HepG2 (cell line): ENCODE measurements around the gene OLFM2. TPM values are rescaled to one million over a fixed set of nuclear protein-coding genes. Genes with fewer than 3 reads are reported as not detected.

Experiments
- HNF1A ChIP-seq, 2 experiments: sonication (generic) in 1 of 2; formaldehyde crosslinking in 1 of 2; IDR thresholded peaks; 2 replicates each; pipeline versions ENCODE4 v1.4.0 to v1.6.1; 2016 to 2020; ENCODE audit warnings: borderline replicate concordance in 1 of 2, low read depth in 1 of 2, mild to moderate bottlenecking in 1 of 2, missing genetic modification reagents in 1 of 2
- HNRNPH1 ChIP-seq: fragments of 200-400 bp; formaldehyde crosslinking; optimal IDR thresholded peaks from 2 replicates; pipeline ENCODE3; 2017; ENCODE audit warnings: mild to moderate bottlenecking, low read depth, low read length
- JUN ChIP-seq: sonication (generic); formaldehyde crosslinking; IDR thresholded peaks from 2 replicates; pipeline ENCODE4 v1.4.0; 2020; ENCODE audit warnings: mild to moderate bottlenecking, missing genetic modification reagents
- KLF12 ChIP-seq: sonication (generic); formaldehyde crosslinking; IDR thresholded peaks from 2 replicates; pipeline ENCODE4 v1.4.0; 2020; ENCODE audit warnings: missing genetic modification reagents, borderline replicate concordance
- MAF1 ChIP-seq: sonication (generic); formaldehyde crosslinking; IDR thresholded peaks from 2 replicates; pipeline ENCODE4 v1.5.0; 2020; ENCODE audit warnings: missing genetic modification reagents, borderline replicate concordance
- SCMH1 ChIP-seq: sonication (generic); formaldehyde crosslinking; IDR thresholded peaks from 2 replicates; pipeline ENCODE4 v1.9.0; 2021; ENCODE audit warnings: missing genetic modification reagents, mild to moderate bottlenecking, borderline replicate concordance
- SNAPC4 ChIP-seq: sonication (generic); formaldehyde crosslinking; IDR thresholded peaks from 2 replicates; pipeline ENCODE4 v1.4.0; 2020; ENCODE audit warnings: mild to moderate bottlenecking, missing genetic modification reagents
- SP140L ChIP-seq: sonication (generic); formaldehyde crosslinking; IDR thresholded peaks from 2 replicates; pipeline ENCODE4 v1.4.0; 2020; ENCODE audit warnings: missing genetic modification reagents, borderline replicate concordance
- SRSF4 ChIP-seq: fragments of 200-400 bp; formaldehyde crosslinking; IDR thresholded peaks from one replicate; pipeline ENCODE4 v1.6.1; 2018; ENCODE audit warnings: mild to moderate bottlenecking, low read depth, low read length, moderate library complexity; ENCODE audit not compliant: poor library complexity, severe bottlenecking
- TIGD3 ChIP-seq: sonication (generic); formaldehyde crosslinking; IDR thresholded peaks from 2 replicates; pipeline ENCODE4 v1.5.1; 2020; ENCODE audit warnings: mild to moderate bottlenecking, missing genetic modification reagents, borderline replicate concordance
- TOPORS ChIP-seq: sonication (generic); formaldehyde crosslinking; IDR thresholded peaks from 2 replicates; pipeline ENCODE4 v1.8.0; 2023; ENCODE audit warnings: mild to moderate bottlenecking, missing genetic modification reagents
- ZNF263 ChIP-seq: sonication (generic); formaldehyde crosslinking; IDR thresholded peaks from 2 replicates; pipeline ENCODE4 v1.4.0; 2020; ENCODE audit warnings: missing genetic modification reagents
- ZNF556 ChIP-seq: sonication (generic); formaldehyde crosslinking; IDR thresholded peaks from 2 replicates; pipeline ENCODE4 v1.4.0; 2020; ENCODE audit warnings: mild to moderate bottlenecking, missing genetic modification reagents, borderline replicate concordance
- ZSCAN31 ChIP-seq: sonication (generic); formaldehyde crosslinking; IDR thresholded peaks from 2 replicates; pipeline ENCODE4 v1.5.0; 2020; ENCODE audit warnings: low read depth, mild to moderate bottlenecking, missing genetic modification reagents
- polyA plus RNA-seq, 8 experiments: library from polyadenylated mRNA; depleted of rRNA in 3 of 8; stranded (reverse) in 7 of 8; unstranded in 1 of 8; fragments of >200 nt; fragmentation: Illumina TruSeq in 4 of 8; extraction: Trizol in 4 of 8; gene quantifications; 2 replicates each; pipeline versions ENCODE4 v1.2.1 to v1.2.3, GENCODE V29; 2011 to 2016; ENCODE audit warnings: low read depth in 4 of 8, missing spikeins in 1 of 8, mixed read lengths in 1 of 8; ENCODE audit not compliant: insufficient read depth in 1 of 8
- total RNA-seq, 5 experiments: library from RNA; depleted of rRNA; stranded (reverse); fragments of >200 nt; fragmentation: Illumina TruSeq; extraction: Trizol; gene quantifications; 2 replicates each; pipeline ENCODE4 v1.2.3, GENCODE V29; 2016; ENCODE audit warnings: low read depth in 1 of 5
- TF ChIP-seq, protein P1 (sequence below): sonication (generic); formaldehyde crosslinking; IDR thresholded peaks from 2 replicates; pipeline ENCODE4 v1.4.0; 2020; ENCODE audit warnings: missing genetic modification reagents

Gene OLFM2
- total and polyA plus RNA-seq, 2 of the 13 experiments (the other 11 are each of a cell fraction or from before 2014, with no cell fraction given), result 0.20 to 0.51 TPM

- no peak for TF ChIP-seq HNF1A (IDR thresholded peaks at IDR 0.05; ENCODE audit: low read depth)
- TF ChIP-seq HNF1A (CRISPR knock-in tag; IDR thresholded peaks at IDR 0.05; ENCODE audit: borderline replicate concordance), result 0 out of 2 replicates have a peak, but pooled peaks have one; percentile 61
- TF ChIP-seq SP140L (CRISPR knock-in tag), result no peak
- no peak for TF ChIP-seq HNRNPH1
- TF ChIP-seq SRSF4, result no peak
- no peak for TF ChIP-seq TIGD3 (CRISPR knock-in tag)
- TF ChIP-seq ZNF263, result no peak
- no peak for TF ChIP-seq JUN (CRISPR knock-in tag)
- no peak for TF ChIP-seq TOPORS (CRISPR knock-in tag)
- no peak for TF ChIP-seq ZSCAN31 (CRISPR knock-in tag)
- 0 out of 2 replicates have a peak, but pooled peaks have one; percentile 0 for TF ChIP-seq ZNF556
- TF ChIP-seq KLF12 (CRISPR knock-in tag), result peak; percentile 63; the same call in 1 of the 2 replicates
- no peak for TF ChIP-seq MAF1
- TF ChIP-seq SNAPC4 (CRISPR knock-in tag), result no peak
- TF ChIP-seq, protein P1, sequence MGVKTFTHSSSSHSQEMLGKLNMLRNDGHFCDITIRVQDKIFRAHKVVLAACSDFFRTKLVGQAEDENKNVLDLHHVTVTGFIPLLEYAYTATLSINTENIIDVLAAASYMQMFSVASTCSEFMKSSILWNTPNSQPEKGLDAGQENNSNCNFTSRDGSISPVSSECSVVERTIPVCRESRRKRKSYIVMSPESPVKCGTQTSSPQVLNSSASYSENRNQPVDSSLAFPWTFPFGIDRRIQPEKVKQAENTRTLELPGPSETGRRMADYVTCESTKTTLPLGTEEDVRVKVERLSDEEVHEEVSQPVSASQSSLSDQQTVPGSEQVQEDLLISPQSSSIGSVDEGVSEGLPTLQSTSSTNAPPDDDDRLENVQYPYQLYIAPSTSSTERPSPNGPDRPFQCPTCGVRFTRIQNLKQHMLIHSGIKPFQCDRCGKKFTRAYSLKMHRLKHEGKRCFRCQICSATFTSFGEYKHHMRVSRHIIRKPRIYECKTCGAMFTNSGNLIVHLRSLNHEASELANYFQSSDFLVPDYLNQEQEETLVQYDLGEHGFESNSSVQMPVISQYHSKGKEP, result no peak
- no peak for TF ChIP-seq SCMH1 (CRISPR knock-in tag)
Measured at GRCh38 chr19:9834726-9835506, 101.4 kb downstream of the OLFM2 start, which contains the start of gene PIN1 (continued).
